ENCODE data around the gene TMED9.

DNA sequence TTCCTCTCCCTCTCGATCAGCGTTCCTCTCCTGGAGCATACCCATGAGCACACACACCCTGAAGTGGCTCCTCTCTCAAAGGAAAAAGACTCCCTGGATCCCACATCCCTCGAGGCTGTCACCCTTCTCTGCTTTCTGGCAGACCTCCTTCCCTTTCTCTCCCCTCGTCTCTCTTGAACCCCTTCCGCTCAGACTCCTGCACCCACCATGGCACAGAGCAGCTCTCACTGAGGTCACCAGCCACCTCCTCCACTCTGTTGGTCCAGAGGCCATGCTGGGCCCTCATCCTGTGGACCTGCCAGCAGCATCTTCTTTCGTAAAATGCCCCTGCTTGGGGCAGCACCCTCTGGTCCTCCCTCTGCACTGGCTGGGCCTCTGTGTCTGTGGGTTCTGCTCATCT, 13.7 kb downstream of the TMED9 start:
- TF ChIP-seq, protein P1, sequence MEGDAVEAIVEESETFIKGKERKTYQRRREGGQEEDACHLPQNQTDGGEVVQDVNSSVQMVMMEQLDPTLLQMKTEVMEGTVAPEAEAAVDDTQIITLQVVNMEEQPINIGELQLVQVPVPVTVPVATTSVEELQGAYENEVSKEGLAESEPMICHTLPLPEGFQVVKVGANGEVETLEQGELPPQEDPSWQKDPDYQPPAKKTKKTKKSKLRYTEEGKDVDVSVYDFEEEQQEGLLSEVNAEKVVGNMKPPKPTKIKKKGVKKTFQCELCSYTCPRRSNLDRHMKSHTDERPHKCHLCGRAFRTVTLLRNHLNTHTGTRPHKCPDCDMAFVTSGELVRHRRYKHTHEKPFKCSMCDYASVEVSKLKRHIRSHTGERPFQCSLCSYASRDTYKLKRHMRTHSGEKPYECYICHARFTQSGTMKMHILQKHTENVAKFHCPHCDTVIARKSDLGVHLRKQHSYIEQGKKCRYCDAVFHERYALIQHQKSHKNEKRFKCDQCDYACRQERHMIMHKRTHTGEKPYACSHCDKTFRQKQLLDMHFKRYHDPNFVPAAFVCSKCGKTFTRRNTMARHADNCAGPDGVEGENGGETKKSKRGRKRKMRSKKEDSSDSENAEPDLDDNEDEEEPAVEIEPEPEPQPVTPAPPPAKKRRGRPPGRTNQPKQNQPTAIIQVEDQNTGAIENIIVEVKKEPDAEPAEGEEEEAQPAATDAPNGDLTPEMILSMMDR (IDR thresholded peaks at IDR 0.05), result no peak
- TF ChIP-seq POLR2A (IDR thresholded peaks at IDR 0.05), result no peak

All from thyroid gland (tissue), 4 donors.